ENCODE measurements around the gene KDM4F. TPM values are rescaled to one million over a fixed set of nuclear protein-coding genes. Genes with fewer than 3 reads are reported as not detected.
"Not testable (repeated sequence)": the region's sequence is repeated elsewhere in the genome, so short reads cannot be mapped to it uniquely, and the experiment has no call there.

The KDM4F gene
- total RNA-seq, 1 experiment from 2014 or later = not detected

GRCh38 chr11:95014184-95014821 lies 34.9 kb upstream of the KDM4F start:
- H3K27me3 Mint-ChIP-seq (ENCODE audit: insufficient read depth, unreplicated experiment) = peaks cover 12% of the 10 kb centered on the region
- no TSS peak for BruUV-seq (replicated peaks)
- intact Hi-C loops (cut with micrococcal nuclease) = no loop called here
- ChIA-PET POLR2A (interaction anchor here (0.8 kb wide), 1 partner anchor 17 kb away, joined by 3 read pairs; no protein-coding TSS in a partner anchor), CTCF (no interaction called here)
- H3K9me3 Mint-ChIP-seq (ENCODE audit: unreplicated experiment) = no peaks in the 10 kb centered on the region
- TF ChIP-seq CTCF (IDR thresholded peaks at IDR 0.05; ENCODE audit: unreplicated experiment) = no peak
- no peak overlapping the region for H3K27ac Mint-ChIP-seq (ENCODE audit: low read depth, unreplicated experiment)
- H3K4me3 Mint-ChIP-seq (ENCODE audit: unreplicated experiment) = no peak overlapping the region
- H3K4me1 Mint-ChIP-seq (ENCODE audit: insufficient read depth, unreplicated experiment) = no peaks in the 10 kb centered on the region
- H3K36me3 Mint-ChIP-seq (ENCODE audit: insufficient read depth, unreplicated experiment) = no peaks in the 10 kb centered on the region
- no peak for DNase-seq (ENCODE audit: unreplicated experiment)

- H3K4me1 Mint-ChIP-seq (ENCODE audit: insufficient read depth, unreplicated experiment) = no peaks in the 10 kb centered on the region
- H3K27ac Mint-ChIP-seq (ENCODE audit: low read depth, unreplicated experiment) = no peak overlapping the region
- no peak for DNase-seq (ENCODE audit: unreplicated experiment)
- H3K9me3 Mint-ChIP-seq (ENCODE audit: unreplicated experiment) = no peaks in the 10 kb centered on the region
- no TSS peak for BruUV-seq (replicated peaks)
- H3K4me3 Mint-ChIP-seq (ENCODE audit: unreplicated experiment) = no peak overlapping the region
- intact Hi-C loops (cut with micrococcal nuclease) = no loop called here
- ChIA-PET POLR2A (interaction anchor here (1.1 kb wide), 1 partner anchor 52 kb away, joined by 3 read pairs; no protein-coding TSS in a partner anchor), CTCF (no interaction called here)
- H3K27me3 Mint-ChIP-seq (ENCODE audit: insufficient read depth, unreplicated experiment) = no peaks in the 10 kb centered on the region
- TF ChIP-seq CTCF (IDR thresholded peaks at IDR 0.05; ENCODE audit: unreplicated experiment) = no peak
- no peaks in the 10 kb centered on the region for H3K36me3 Mint-ChIP-seq (ENCODE audit: insufficient read depth, unreplicated experiment)
Observed at GRCh38 chr11:95016139-95016538, 33.1 kb upstream of the KDM4F start.

- POLR2A ChIA-PET; CTCF ChIA-PET; BruUV-seq (replicated peaks); H3K27me3 Mint-ChIP-seq (ENCODE audit: insufficient read depth, unreplicated experiment); H3K9me3 Mint-ChIP-seq (ENCODE audit: unreplicated experiment); H3K27ac Mint-ChIP-seq (ENCODE audit: low read depth, unreplicated experiment); H3K4me3 Mint-ChIP-seq (ENCODE audit: unreplicated experiment); DNase-seq (ENCODE audit: unreplicated experiment); H3K36me3 Mint-ChIP-seq (ENCODE audit: insufficient read depth, unreplicated experiment); intact Hi-C loops (cut with micrococcal nuclease); H3K4me1 Mint-ChIP-seq (ENCODE audit: insufficient read depth, unreplicated experiment): not testable (repeated sequence)
Observed at GRCh38 chr11:95021468-95021867, 27.8 kb upstream of the KDM4F start.

GRCh38 chr11:95024958-95025357 lies 24.3 kb upstream of the KDM4F start, which contains the start of gene KDM4E:
Gene KDM4E, plus strand, starts transcription at chr11:95025258. Its CDS starts 300 bp downstream, at chr11:95025558.
- BruUV-seq (replicated peaks) = no TSS peak
- intact Hi-C loops (cut with micrococcal nuclease) = no loop called here
- TF ChIP-seq CTCF (IDR thresholded peaks at IDR 0.05; ENCODE audit: unreplicated experiment) = no peak
- Mint-ChIP-seq H3K27ac (ENCODE audit: low read depth, unreplicated experiment) (no peak within 1 kb of the TSS), H3K36me3 (ENCODE audit: insufficient read depth, unreplicated experiment) (no peaks in the 10 kb centered on the region), H3K27me3 (ENCODE audit: insufficient read depth, unreplicated experiment) (no peaks in the 10 kb centered on the region), H3K4me1 (ENCODE audit: insufficient read depth, unreplicated experiment) (no peaks in the 10 kb centered on the region), H3K4me3 (ENCODE audit: unreplicated experiment) (no peak within 1 kb of the TSS), H3K9me3 (ENCODE audit: unreplicated experiment) (no peaks in the 10 kb centered on the region)
- POLR2A ChIA-PET = no interaction called here
- CTCF ChIA-PET = no interaction called here
- DNase-seq (ENCODE audit: unreplicated experiment) = no peak

GRCh38 chr11:95025594-95025993 lies 23.6 kb upstream of the KDM4F start:
- H3K9me3 Mint-ChIP-seq (ENCODE audit: unreplicated experiment); H3K4me3 Mint-ChIP-seq (ENCODE audit: unreplicated experiment); H3K36me3 Mint-ChIP-seq (ENCODE audit: insufficient read depth, unreplicated experiment); H3K27me3 Mint-ChIP-seq (ENCODE audit: insufficient read depth, unreplicated experiment); BruUV-seq (replicated peaks); CTCF ChIA-PET; H3K4me1 Mint-ChIP-seq (ENCODE audit: insufficient read depth, unreplicated experiment); DNase-seq (ENCODE audit: unreplicated experiment); POLR2A ChIA-PET; H3K27ac Mint-ChIP-seq (ENCODE audit: low read depth, unreplicated experiment); intact Hi-C loops (cut with micrococcal nuclease): not testable (repeated sequence)

Data from MCF 10A (cell line).